Thyroid gland (tissue), 4 donors: ENCODE measurements around the gene HSPA4.

ENCODE experiments used
- POLR2A ChIP-seq, 2 donors: fragments of 450-650 bp; IDR thresholded peaks; one replicate each; pipeline ENCODE4 v1.6.1; 2017; ENCODE audit warnings: antibody characterized with exemption in 2 of 2, mild to moderate bottlenecking in 2 of 2, moderate library complexity in 1 of 2
- TF ChIP-seq, protein P1 (sequence below), 6 experiments: fragments of 200-600 bp in 3 of 6; fragments of 450-650 bp in 3 of 6; sonication (generic) in 3 of 6; IDR thresholded peaks; one replicate each; pipeline ENCODE4 v1.5.1; 2016 to 2019; ENCODE audit warnings: antibody characterized with exemption in 6 of 6, mild to moderate bottlenecking in 2 of 6, inconsistent platforms in 1 of 6, moderate library complexity in 1 of 6

DNA sequence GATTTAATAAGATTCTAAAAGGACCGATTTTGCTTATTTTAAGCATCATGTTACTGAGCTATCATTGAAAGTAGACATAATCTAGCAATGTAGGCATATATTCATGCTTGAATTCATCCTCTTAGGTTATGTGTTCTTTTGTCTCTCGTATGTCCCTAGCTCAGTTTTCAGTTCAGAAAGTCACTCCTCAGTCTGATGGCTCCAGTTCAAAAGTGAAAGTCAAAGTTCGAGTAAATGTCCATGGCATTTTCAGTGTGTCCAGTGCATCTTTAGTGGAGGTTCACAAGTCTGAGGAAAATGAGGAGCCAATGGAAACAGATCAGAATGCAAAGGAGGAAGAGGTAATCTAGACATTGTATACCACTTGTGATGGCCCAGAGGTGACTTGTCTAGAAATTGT is 39.2 kb downstream of the HSPA4 start:
- TF ChIP-seq, protein P1, sequence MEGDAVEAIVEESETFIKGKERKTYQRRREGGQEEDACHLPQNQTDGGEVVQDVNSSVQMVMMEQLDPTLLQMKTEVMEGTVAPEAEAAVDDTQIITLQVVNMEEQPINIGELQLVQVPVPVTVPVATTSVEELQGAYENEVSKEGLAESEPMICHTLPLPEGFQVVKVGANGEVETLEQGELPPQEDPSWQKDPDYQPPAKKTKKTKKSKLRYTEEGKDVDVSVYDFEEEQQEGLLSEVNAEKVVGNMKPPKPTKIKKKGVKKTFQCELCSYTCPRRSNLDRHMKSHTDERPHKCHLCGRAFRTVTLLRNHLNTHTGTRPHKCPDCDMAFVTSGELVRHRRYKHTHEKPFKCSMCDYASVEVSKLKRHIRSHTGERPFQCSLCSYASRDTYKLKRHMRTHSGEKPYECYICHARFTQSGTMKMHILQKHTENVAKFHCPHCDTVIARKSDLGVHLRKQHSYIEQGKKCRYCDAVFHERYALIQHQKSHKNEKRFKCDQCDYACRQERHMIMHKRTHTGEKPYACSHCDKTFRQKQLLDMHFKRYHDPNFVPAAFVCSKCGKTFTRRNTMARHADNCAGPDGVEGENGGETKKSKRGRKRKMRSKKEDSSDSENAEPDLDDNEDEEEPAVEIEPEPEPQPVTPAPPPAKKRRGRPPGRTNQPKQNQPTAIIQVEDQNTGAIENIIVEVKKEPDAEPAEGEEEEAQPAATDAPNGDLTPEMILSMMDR (IDR thresholded peaks at IDR 0.05), result no peak
- no peak for TF ChIP-seq POLR2A (IDR thresholded peaks at IDR 0.05)
